Limb (tissue), 2 donors: ENCODE measurements around the gene LRATD1.
"Not testable (repeated sequence)": the region's sequence is repeated elsewhere in the genome, so short reads cannot be mapped to it uniquely, and the experiment has no call there.

Source experiments
- DNase-seq, 2 donors: peaks; one replicate each; pipeline ENCODE4 v3.0.0-alpha.2; 2016; ENCODE audit errors: extremely low spot score in 2 of 2

Gene LRATD1, protein sequence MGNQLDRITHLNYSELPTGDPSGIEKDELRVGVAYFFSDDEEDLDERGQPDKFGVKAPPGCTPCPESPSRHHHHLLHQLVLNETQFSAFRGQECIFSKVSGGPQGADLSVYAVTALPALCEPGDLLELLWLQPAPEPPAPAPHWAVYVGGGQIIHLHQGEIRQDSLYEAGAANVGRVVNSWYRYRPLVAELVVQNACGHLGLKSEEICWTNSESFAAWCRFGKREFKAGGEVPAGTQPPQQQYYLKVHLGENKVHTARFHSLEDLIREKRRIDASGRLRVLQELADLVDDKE

GRCh38 chr2:14632133-14632936, at the start of gene LRATD1:
LRATD1 (plus strand) TSS chr2:14632717; CDS start chr2:14633980, 1,263 bp downstream.
- DNase-seq: peak; percentile 85 to 94

DNA sequence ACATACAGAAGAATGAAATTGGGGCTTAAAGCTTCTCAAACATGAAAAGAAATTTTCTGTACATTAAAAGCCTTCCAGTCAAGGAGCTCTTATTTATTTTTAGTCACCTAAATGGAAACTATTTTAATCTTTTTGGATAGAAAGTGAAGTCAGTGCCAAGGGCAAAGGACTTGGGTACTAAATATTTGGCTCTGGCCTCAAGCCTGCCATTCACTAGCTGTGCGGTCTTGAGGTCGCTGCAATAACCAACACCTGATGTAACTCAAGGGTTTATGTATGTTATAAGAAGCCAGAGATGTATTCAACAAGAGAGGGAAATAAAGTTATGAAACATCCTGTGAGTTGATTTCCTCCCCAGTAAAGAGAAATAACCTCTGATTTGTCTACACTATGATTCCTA, 49.5 kb upstream of the LRATD1 start:
- no peak for DNase-seq

DNA sequence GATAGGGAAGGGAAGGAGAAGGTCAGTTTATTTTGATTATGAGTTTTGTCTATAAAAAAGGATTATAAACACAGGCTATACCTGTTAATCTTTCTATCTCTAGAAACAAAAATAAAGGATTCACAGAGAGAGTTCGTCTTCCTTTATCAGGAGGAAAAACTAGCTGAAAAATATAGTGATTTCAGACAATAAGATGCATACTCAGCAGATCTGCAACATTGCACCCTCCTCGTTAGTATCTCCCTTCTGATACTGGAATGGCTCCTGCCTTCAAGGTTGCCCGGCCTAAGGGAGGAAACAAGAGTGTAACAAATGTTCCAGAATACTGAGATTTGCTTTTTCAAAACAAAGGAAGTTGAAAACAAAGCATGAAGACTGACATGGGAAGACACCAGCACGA, 48.7 kb upstream of the LRATD1 start:
- DNase-seq: no peak

GRCh38 chr2:14587119-14587518, 45.4 kb upstream of the LRATD1 start:
- no peak for DNase-seq

DNA sequence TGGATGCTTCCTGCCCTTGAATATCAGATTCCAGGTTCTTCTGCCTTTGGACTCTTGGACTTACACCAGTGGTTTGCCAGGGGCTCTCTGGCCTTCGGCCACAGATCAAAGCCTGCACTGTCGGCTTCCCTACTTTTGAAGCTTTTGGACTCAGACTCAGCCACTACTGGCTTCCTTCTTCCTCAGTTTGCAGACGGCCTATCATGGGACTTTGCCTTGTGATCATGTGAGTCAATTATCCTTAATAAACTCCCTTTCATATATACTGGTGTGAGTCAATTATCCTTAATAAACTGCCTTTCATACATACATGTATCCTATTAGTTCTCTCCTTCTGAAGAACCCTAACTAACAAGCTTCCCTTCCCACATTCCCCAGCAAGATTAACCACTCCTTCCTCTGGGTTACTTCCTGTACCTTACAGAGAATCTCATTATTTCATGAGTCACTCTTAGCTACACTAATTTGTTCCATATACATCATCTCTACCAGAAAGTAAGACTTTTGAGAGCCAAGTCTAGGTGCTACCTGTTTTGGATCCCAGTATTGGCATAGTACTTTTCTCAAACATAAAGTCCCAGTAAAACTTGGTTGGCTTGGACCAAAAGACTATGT, 31.3 kb upstream of the LRATD1 start:
- no peak for DNase-seq

- DNase-seq: no peak
These were observed 30.2 kb upstream of the LRATD1 start for GRCh38 chr2:14602309-14602708.

- DNase-seq: no peak
These were observed 28.8 kb upstream of the LRATD1 start for GRCh38 chr2:14603676-14604075.

DNA sequence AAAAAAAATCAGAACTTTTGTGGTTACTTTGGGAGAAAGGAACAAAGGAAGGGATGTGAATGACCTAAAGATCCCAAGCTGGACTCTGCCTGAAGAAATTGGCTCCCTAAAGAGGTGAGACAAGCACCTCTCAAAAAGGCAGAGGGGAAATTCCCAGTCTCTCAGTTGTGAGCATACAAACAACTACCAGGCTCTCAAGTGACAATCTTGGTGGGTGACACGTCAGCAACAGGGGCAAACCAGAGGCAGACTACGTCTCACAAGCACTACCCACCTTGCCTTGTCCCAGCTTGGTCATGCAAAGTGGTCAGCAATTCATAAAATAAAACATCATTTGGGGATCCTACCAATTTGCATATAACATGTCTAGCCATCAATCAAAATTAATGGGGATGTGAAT, 24.3 kb upstream of the LRATD1 start:
- no peak for DNase-seq

GRCh38 chr2:14614017-14614416, 18.5 kb upstream of the LRATD1 start:
- DNase-seq: no peak

GRCh38 chr2:14615121-14615520, 17.4 kb upstream of the LRATD1 start:
- DNase-seq: no peak

GRCh38 chr2:14615760-14616159, 16.8 kb upstream of the LRATD1 start:
- DNase-seq: no peak

- no peak for DNase-seq
These were observed 16.2 kb upstream of the LRATD1 start for GRCh38 chr2:14616342-14616741.

DNA sequence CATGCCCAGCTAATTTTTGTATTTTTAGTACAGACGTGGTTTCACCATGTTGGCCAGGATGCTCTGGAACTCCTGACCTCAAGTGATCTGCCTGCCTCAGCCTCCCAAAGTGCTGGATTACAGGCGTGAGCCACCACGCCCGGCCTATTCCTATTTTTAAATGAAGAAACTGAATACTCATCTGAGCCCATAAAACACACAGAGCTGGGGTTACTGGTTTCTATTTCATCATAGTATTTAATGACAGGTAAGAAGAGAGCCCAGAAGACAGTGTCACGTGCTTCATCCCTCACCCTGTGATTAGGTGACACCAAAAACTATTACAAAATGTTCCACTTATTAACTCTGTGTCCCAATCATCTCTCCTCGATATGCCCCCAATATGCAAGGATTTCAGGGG, 15.6 kb upstream of the LRATD1 start:
- no peak for DNase-seq

DNA sequence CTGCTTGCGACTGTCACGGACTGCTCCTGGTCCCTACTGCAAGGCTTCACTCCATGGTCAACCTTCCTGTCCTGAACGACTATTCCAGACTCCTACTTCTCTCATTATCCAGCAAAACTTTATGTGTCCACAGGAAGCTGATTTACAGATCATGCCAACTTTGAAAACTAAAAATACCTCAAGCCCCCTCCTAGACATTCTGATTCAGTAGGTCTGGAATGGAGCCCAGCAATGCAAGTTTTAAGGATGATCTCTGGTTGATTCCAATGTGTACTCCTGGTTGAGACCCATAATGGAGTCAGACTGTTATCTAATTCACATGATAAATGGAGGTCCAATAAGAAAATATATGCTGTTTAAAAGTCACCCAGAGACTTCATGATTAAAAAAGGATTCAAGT, 13.1 kb upstream of the LRATD1 start:
- no peak for DNase-seq

DNA sequence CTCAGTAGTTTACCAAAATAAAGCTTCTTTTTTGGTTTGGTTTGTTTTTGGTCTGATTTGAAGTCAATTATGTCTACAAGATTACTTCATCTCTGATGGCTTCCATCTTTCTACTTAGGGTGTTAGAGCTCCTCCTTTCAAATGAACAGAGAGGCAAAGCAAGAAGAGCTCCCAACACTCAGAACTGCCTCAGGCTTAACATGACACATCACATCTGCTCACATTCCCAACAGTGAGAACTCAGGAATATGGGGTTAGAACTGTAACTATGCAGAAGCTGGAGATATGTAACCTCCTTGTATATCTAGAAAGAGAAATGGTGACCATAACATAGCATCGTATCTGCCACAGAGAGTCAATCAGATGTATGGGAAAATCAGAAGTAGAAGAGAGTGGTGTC, 11.4 kb upstream of the LRATD1 start:
- DNase-seq: no peak

DNA sequence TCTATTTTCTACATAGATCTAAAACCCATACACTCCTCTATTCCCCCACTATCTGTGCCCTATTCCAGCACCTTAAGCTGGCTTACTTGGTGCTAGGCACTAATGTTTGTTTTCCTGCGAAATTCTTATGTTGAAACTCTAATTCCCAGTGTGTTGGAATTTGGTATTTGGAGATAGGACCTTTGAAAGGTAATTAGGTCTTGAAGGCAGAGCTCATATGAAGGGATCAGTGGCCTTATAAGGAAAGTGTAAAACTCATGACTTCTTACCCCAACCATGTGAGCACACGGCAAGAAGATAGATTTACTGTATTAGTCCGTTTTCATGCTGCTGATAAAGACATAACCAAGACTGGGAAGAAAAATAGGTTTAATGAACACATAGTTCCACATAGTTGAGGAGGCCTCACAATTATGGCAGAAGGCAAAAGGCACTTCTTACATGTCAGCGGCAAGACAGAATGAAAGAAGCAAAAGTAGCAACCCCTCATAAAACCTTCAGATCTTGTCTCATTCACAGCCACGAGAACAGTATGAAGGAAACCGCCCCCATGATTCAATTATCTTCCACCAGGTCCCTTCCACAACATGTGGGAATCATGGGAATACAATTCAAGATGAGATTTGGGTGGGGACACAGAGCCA, 10.5 kb upstream of the LRATD1 start:
- no peak for DNase-seq

DNA sequence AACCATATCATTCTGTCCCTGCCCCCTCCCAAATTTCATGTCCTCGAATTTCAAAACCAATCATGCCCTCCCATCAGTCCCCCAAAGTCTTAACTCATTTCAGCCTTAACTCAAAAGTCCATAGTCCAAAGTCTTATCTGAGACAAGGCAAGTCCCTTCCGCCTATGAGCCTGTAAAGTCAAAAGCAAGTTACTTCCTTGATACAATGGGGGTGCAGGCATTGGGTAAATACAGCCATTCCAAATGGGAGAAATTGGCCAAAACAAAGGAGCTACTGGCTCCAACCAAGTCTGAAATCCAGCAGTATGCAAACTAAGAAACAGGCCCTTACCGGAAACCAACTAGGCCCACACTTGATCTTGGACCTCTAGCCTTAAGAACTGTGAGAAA, 10.0 kb upstream of the LRATD1 start:
- DNase-seq: not testable (repeated sequence)

- no peak for DNase-seq
These were observed 9.3 kb upstream of the LRATD1 start for GRCh38 chr2:14623237-14623636.

DNA sequence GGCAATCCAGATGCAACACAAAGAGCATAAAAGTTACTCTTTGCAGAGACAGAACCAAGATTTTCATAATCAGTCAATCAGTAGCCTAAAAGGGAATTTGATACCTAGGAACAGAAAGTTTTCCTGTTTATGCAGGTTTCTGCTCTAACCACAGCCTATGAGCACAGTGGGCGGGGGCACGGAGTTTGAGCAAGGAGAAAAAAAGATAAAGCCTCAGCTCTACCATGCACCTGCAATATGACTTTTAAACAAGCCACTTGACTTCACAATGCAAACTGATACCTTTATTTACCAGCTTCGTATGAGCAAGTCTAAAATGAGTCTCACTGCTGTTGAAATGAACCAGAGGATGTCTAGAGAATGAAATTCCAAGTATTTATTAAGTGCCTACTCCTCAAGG, 5.6 kb upstream of the LRATD1 start:
- DNase-seq: no peak

- DNase-seq: no peak
These were observed 3.6 kb upstream of the LRATD1 start for GRCh38 chr2:14628901-14629300.

GRCh38 chr2:14631406-14632040, 994 bp upstream of the LRATD1 start:
- DNase-seq: no peak

DNA sequence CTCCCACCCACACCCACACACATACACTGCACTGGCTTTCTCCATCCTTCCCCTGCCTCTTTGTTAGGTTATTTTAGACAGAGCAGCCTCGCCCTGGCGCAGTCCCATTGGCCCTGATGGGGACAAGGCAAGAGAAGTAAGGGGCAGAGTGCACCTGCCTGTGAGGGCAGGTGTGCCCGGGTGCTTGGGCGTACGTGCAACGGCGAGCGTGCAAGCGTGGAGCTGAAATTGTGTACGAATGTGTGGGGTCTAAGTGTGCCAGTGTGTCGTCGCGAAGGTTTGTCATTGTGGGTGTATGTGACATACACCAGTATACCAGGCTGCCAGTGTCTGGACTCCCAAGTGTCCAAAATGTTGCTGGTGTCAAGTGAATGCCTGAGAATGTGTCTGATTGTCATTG, 544 bp downstream of the LRATD1 start:
- peak in 1 of 2 donors; percentile 46 for DNase-seq
